ENCODE measurements around the gene CHD6. TPM values are rescaled to one million over a fixed set of nuclear protein-coding genes. Genes with fewer than 3 reads are reported as not detected.

Gene CHD6
- total RNA-seq, 2 experiments from 2014 or later: 114 to 126 TPM

DNA sequence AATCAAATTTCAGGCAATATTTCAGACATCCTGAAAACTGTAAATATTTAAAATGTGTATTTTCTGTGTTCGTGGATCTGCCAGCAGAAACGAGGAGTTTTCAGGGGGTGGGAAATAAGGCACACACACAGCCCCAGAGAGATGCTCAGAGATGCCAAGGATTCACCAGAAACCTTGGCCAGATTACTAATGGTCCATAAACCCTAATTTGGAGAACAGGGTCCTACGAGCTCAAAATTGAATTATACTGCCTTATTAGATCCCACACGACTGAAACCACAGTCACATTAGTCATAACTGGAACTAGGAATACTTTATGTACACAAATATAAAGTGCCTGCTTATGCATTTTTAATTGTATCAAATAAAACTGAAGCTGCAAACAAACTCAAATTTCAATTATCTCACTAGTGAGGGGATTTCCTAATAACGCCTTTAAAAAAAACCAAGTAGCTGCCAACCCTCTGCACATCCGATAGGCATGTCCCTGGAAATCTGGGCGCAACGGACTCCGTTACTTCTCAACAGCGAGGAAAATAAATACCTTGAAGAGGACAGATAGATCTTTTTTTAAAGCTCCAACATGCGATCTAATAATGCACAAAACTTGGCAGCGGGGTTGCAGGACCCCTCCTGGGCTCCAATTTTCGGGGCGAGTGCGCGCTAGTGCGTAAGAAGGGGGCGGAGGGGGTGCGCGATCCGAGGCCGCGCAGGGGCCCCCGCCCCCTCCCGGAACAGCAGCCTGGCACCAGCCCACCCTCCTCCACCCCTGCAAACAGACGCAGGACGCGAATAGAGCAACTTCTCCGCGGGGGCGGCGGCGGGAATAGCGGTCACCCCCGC is 897 bp downstream of the CHD6 start:
- ATAC-seq (ENCODE audit: poor library complexity): peak; percentile 19
- peak overlapping the region in 1 of 2 donors; percentile 25 for H3K27ac ChIP-seq (ENCODE audit: low read depth in 1 of 2, low read length in 2 of 2)

DNA sequence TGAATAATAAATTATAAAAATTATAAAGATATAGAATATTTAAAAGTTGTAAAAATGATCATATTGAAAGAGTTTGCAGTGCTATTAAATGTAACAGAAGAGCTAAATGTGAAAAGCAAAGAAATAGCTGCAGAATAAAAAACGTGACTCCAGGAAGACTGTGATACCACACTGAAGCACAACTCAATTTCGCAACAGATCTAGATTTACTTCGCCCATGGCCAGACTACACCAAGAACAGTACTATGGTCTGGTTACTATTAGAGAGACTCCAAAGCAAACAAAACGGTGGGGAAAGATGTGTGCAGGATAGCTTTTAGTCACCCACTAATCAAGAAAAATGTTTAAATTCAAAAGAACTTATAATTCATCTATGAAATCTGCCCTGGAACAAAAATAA is 1.9 kb downstream of the CHD6 start:
- CTCF ChIA-PET: no interaction called here

More for the DNA sequence above, 897 bp downstream of the CHD6 start:
- ChIA-PET POLR2A (interaction anchor here (0.6 to 3.5 kb wide), 19 partner anchors 8 to 479 kb away, joined by 3 to 78 read pairs (median 4); no protein-coding TSS in a partner anchor), CTCF (interaction anchor here (1.0 to 1.1 kb wide), 2 partner anchors 76 to 117 kb away, joined by 3 to 4 read pairs; no protein-coding TSS in a partner anchor)
- intact Hi-C loops (cut with DNase I, micrococcal nuclease): loop anchor here (5.0 to 10.0 kb wide), 5 partner anchors 75 to 1838 kb away; partner anchors contain the start of genes SRSF6 (in 1 of the 2), TOP1 (in 1 of the 2) and ZHX3 (in 1 of the 2)
- H3K4me3 ChIP-seq (ENCODE audit: low read length): peak overlapping the region; percentile 75
- peak; percentile 18 to 79 (median 50) for DNase-seq
- H3K9me3 Mint-ChIP-seq: no peaks in the 10 kb centered on the region
- TF ChIP-seq, protein P1, sequence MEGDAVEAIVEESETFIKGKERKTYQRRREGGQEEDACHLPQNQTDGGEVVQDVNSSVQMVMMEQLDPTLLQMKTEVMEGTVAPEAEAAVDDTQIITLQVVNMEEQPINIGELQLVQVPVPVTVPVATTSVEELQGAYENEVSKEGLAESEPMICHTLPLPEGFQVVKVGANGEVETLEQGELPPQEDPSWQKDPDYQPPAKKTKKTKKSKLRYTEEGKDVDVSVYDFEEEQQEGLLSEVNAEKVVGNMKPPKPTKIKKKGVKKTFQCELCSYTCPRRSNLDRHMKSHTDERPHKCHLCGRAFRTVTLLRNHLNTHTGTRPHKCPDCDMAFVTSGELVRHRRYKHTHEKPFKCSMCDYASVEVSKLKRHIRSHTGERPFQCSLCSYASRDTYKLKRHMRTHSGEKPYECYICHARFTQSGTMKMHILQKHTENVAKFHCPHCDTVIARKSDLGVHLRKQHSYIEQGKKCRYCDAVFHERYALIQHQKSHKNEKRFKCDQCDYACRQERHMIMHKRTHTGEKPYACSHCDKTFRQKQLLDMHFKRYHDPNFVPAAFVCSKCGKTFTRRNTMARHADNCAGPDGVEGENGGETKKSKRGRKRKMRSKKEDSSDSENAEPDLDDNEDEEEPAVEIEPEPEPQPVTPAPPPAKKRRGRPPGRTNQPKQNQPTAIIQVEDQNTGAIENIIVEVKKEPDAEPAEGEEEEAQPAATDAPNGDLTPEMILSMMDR (IDR thresholded peaks at IDR 0.05): no peak
- no peaks in the 10 kb centered on the region for H3K9me3 ChIP-seq (ENCODE audit: control insufficient read depth in 1 of 2, insufficient read depth in 1 of 2, low read length in 2 of 2)
- H3K36me3 ChIP-seq (ENCODE audit: insufficient read depth, low read length): no peaks in the 10 kb centered on the region
- H3K4me3 Mint-ChIP-seq: peak overlapping the region; percentile 96
- peak overlapping the region; percentile 93 for H3K27ac Mint-ChIP-seq
- no peaks in the 10 kb centered on the region for H3K27me3 Mint-ChIP-seq
- peaks cover 19% of the 10 kb centered on the region for H3K4me1 ChIP-seq (ENCODE audit: insufficient read depth, low read length)
- H3K4me1 Mint-ChIP-seq (ENCODE audit: low read depth): peaks cover 58% of the 10 kb centered on the region
- H3K36me3 Mint-ChIP-seq (ENCODE audit: low read depth): peaks cover 11% of the 10 kb centered on the region
- H3K27me3 ChIP-seq (ENCODE audit: control insufficient read depth in 1 of 2, insufficient read depth in 2 of 2, low read length in 2 of 2): no peaks in the 10 kb centered on the region

DNA sequence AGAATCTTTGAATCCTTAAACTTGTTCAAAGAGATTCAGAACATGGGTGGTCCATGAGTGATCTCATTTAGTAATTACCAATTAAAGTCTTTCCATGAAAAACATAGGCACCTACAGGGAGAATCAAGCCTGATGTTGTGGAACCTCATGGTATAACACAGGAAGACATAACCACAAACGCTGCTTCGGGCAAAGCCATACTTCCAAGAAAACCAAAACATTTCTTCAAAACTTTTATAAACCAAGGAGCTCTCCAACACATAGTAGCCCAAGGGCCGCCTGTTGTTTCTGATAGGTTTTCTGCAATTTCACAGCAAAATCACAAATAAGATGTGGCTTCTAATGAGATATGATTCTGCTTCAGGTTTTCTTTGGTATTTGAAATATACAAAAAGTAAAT is 2.5 kb downstream of the CHD6 start:
- Histone ChIP-seq H3K4me3 (ENCODE audit: low read length) (no peak overlapping the region), H3K36me3 (ENCODE audit: insufficient read depth, low read length) (no peaks in the 10 kb centered on the region), H3K4me1 (ENCODE audit: insufficient read depth, low read length) (peaks cover 19% of the 10 kb centered on the region), H3K9me3 (ENCODE audit: control insufficient read depth in 1 of 2, insufficient read depth in 1 of 2, low read length in 2 of 2) (no peaks in the 10 kb centered on the region), H3K27ac (ENCODE audit: low read depth in 1 of 2, low read length in 2 of 2) (no peak overlapping the region), H3K27me3 (ENCODE audit: control insufficient read depth in 1 of 2, insufficient read depth in 2 of 2, low read length in 2 of 2) (no peaks in the 10 kb centered on the region)
- ATAC-seq (ENCODE audit: poor library complexity) (no peak), DNase-seq (no peak)
- POLR2A ChIA-PET: interaction anchor here (0.9 to 1.1 kb wide), 2 partner anchors 26 to 78 kb away, joined by 3 to 6 read pairs; no protein-coding TSS in a partner anchor
- H3K27ac Mint-ChIP-seq: no peak overlapping the region
- H3K9me3 Mint-ChIP-seq: no peaks in the 10 kb centered on the region
- H3K36me3 Mint-ChIP-seq (ENCODE audit: low read depth): peaks cover 11% of the 10 kb centered on the region
- TF ChIP-seq, protein P1 (IDR thresholded peaks at IDR 0.05): no peak
- H3K4me3 Mint-ChIP-seq: peak overlapping the region; percentile 81
- no peaks in the 10 kb centered on the region for H3K27me3 Mint-ChIP-seq
- H3K4me1 Mint-ChIP-seq (ENCODE audit: low read depth): peaks cover 68% of the 10 kb centered on the region
- CTCF ChIA-PET: interaction anchor here (0.9 kb wide), 1 partner anchor 82 kb away, joined by 3 read pairs; no protein-coding TSS in a partner anchor
- intact Hi-C loops (cut with DNase I, micrococcal nuclease): loop anchor here (5.0 to 10.0 kb wide), 5 partner anchors 77 to 1839 kb away; partner anchors contain the start of genes SRSF6 (in 1 of the 2), TOP1 (in 1 of the 2) and ZHX3 (in 1 of the 2)

More for the DNA sequence above, 1.9 kb downstream of the CHD6 start:
- Mint-ChIP-seq H3K27me3 (no peaks in the 10 kb centered on the region), H3K9me3 (no peaks in the 10 kb centered on the region), H3K36me3 (ENCODE audit: low read depth) (peaks cover 11% of the 10 kb centered on the region), H3K4me3 (peak overlapping the region; percentile 96), H3K4me1 (ENCODE audit: low read depth) (peaks cover 68% of the 10 kb centered on the region), H3K27ac (peak overlapping the region; percentile 93)
- POLR2A ChIA-PET: interaction anchor here (0.9 to 1.1 kb wide), 2 partner anchors 25 to 77 kb away, joined by 3 to 6 read pairs; no protein-coding TSS in a partner anchor
- Histone ChIP-seq H3K4me1 (ENCODE audit: insufficient read depth, low read length) (peaks cover 19% of the 10 kb centered on the region), H3K4me3 (ENCODE audit: low read length) (no peak overlapping the region), H3K27me3 (ENCODE audit: control insufficient read depth in 1 of 2, insufficient read depth in 2 of 2, low read length in 2 of 2) (no peaks in the 10 kb centered on the region), H3K27ac (ENCODE audit: low read depth in 1 of 2, low read length in 2 of 2) (no peak overlapping the region), H3K9me3 (ENCODE audit: control insufficient read depth in 1 of 2, insufficient read depth in 1 of 2, low read length in 2 of 2) (no peaks in the 10 kb centered on the region), H3K36me3 (ENCODE audit: insufficient read depth, low read length) (no peaks in the 10 kb centered on the region)
- intact Hi-C loops (cut with DNase I, micrococcal nuclease): loop anchor here (5.0 to 10.0 kb wide), 5 partner anchors 76 to 1839 kb away; partner anchors contain the start of genes SRSF6 (in 1 of the 2), TOP1 (in 1 of the 2) and ZHX3 (in 1 of the 2)
- DNase-seq (no peak), ATAC-seq (ENCODE audit: poor library complexity) (no peak)
- TF ChIP-seq, protein P1 (IDR thresholded peaks at IDR 0.05): no peak
